ENCODE data around the gene RHBG. TPM values are rescaled to one million over a fixed set of nuclear protein-coding genes. Genes with fewer than 3 reads are reported as not detected.
"Not testable (repeated sequence)": the region's sequence is repeated elsewhere in the genome, so short reads cannot be mapped to it uniquely, and the experiment has no call there.

RHBG gene
- total RNA-seq, 4 donors from 2014 or later: not detected

DNA sequence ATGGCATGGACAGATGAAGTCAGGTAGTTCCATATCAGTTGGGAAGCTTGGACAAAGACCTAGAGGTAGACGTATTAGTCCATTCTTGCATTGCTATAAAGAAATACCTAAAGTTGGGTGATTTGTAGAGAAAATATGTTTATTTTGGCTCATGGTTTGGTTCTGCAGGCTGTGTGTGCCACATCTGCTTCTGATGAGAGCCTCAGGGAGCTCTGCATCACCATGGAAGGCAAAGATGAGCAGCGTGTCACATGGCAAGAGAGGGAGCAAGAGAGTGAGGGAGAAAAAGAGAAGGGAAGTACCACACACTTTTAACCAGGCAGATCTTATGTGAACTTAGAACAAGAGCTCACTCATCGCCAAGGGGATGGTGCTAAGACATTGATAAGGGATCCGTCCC, 21.7 kb upstream of the RHBG start:
- Histone ChIP-seq H3K27me3 (no peaks in the 10 kb centered on the region), H3K4me1 (no peaks in the 10 kb centered on the region), H3K27ac (no peak overlapping the region), H3K4me3 (no peak overlapping the region), H3K9me3 (no peaks in the 10 kb centered on the region), H3K36me3 (no peaks in the 10 kb centered on the region)
- DNase-seq: no peak
- 86 to 88% methylated on average over 4 of the region's 4 CpGs for WGBS, 2 donors (ENCODE audit: low coverage in 1 of 2)
- TF ChIP-seq POLR2AphosphoS5 (IDR thresholded peaks at IDR 0.05) (no peak), EP300 (IDR thresholded peaks at IDR 0.05; ENCODE audit: low read depth) (no peak), CTCF (IDR thresholded peaks at IDR 0.05) (no peak), POLR2A (IDR thresholded peaks at IDR 0.05) (no peak)
- intact Hi-C loops (cut with DNase I; ENCODE audit: low total_unique reads) (no loop called here), in situ Hi-C loops (cut with MboI; ENCODE audit: low pct_ligation_motif_present in 1 of 4, low pct_unique_long_range_greater_than_20kb in 1 of 4, low sequenced_read_pairs in 3 of 4) (no loop called here)

- intact Hi-C loops (cut with DNase I; ENCODE audit: low total_unique reads); H3K36me3 ChIP-seq; H3K27ac ChIP-seq; DNase-seq; in situ Hi-C loops (cut with MboI; ENCODE audit: low pct_ligation_motif_present in 1 of 4, low pct_unique_long_range_greater_than_20kb in 1 of 4, low sequenced_read_pairs in 3 of 4); H3K4me1 ChIP-seq; H3K4me3 ChIP-seq; H3K9me3 ChIP-seq: not testable (repeated sequence)
- 81 to 88% methylated on average over 3 to 13 of the region's 13 CpGs for WGBS, 2 donors (ENCODE audit: low coverage in 1 of 2)
- H3K27me3 ChIP-seq: peaks cover 25% of the 10 kb centered on the region
Measured at GRCh38 chr1:156352481-156352880, 16.5 kb upstream of the RHBG start.

- no peak overlapping the region for H3K27ac ChIP-seq
- intact Hi-C loops (cut with DNase I; ENCODE audit: low total_unique reads): no loop called here
Measured at GRCh38 chr1:156356262-156356874, 12.6 kb upstream of the RHBG start.

DNA sequence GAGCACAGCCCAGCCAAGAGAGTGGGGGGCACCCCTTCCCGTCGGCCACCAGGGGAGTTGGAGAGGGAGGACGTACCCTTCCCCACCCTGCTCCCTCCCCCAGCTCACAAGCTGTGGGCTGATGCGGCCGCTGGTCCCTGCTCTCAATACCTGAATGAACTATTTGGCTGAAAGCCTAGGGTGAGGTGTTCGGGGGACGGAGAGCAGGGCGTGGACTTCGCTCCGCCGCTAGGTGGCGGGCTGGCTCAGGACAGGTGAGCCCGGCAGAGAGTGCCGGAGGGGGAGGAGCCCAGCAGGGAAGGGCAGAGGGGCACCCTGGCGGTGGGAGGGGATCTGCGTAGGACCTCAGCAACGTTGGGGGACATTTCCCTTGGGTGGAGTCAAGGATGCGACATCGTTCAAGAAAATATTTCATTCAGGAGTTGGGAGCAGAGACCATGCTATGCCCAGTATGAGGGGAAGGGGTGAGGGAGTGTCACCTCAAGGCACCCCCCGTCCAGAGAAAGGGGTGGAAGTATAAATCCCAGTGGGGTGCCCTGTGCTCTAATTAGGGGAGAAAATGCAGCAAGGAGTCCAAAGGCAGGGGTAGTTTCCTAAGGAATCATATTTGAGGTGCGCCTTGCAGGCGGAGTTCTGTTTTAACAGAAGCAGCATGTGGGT, 12.0 kb upstream of the RHBG start:
- in situ Hi-C loops (cut with MboI; ENCODE audit: low pct_ligation_motif_present in 1 of 4, low pct_unique_long_range_greater_than_20kb in 1 of 4, low sequenced_read_pairs in 3 of 4) (no loop called here), intact Hi-C loops (cut with DNase I; ENCODE audit: low total_unique reads) (no loop called here)
- Histone ChIP-seq H3K36me3 (no peaks in the 10 kb centered on the region), H3K27ac (no peak overlapping the region), H3K27me3 (peaks cover 42% of the 10 kb centered on the region), H3K4me1 (peaks cover 0 to 5% (median 0%) of the 10 kb centered on the region in 4 donors), H3K9me3 (no peaks in the 10 kb centered on the region), H3K4me3 (no peak overlapping the region)
- TF ChIP-seq POLR2AphosphoS5 (IDR thresholded peaks at IDR 0.05) (no peak), CTCF (IDR thresholded peaks at IDR 0.05) (peak; percentile 47 to 82 (median 58))
- DNase-seq: peak; percentile 61
- 0 to 11% methylated on average over 2 to 22 of the region's 22 CpGs for WGBS, 2 donors (ENCODE audit: low coverage in 1 of 2)

More at GRCh38 chr1:156356262-156356874, 12.6 kb upstream of the RHBG start:
- no peak for TF ChIP-seq POLR2AphosphoS5 (IDR thresholded peaks at IDR 0.05)
- TF ChIP-seq EP300 (IDR thresholded peaks at IDR 0.05; ENCODE audit: low read depth): no peak
- TF ChIP-seq POLR2A (IDR thresholded peaks at IDR 0.05): no peak
- no peak for TF ChIP-seq CTCF (IDR thresholded peaks at IDR 0.05)
- no peak for DNase-seq
- peaks cover 42% of the 10 kb centered on the region for H3K27me3 ChIP-seq
- no peaks in the 10 kb centered on the region for H3K36me3 ChIP-seq
- peaks cover 0 to 5% (median 0%) of the 10 kb centered on the region in 4 donors for H3K4me1 ChIP-seq
- no peaks in the 10 kb centered on the region for H3K9me3 ChIP-seq
- H3K4me3 ChIP-seq: no peak overlapping the region
- WGBS, 2 donors (ENCODE audit: low coverage in 1 of 2): 43 to 47% methylated on average over 4 to 6 of the region's 6 CpGs
- in situ Hi-C loops (cut with MboI; ENCODE audit: low pct_ligation_motif_present in 1 of 4, low pct_unique_long_range_greater_than_20kb in 1 of 4, low sequenced_read_pairs in 3 of 4): no loop called here
